ENCODE data around the gene SEMA3D. TPM values are rescaled to one million over a fixed set of nuclear protein-coding genes. Genes with fewer than 3 reads are reported as not detected.

SEMA3D gene
- polyA plus RNA-seq, 3 donors = 44.8 to 46.1 (median 45.9) TPM

DNA sequence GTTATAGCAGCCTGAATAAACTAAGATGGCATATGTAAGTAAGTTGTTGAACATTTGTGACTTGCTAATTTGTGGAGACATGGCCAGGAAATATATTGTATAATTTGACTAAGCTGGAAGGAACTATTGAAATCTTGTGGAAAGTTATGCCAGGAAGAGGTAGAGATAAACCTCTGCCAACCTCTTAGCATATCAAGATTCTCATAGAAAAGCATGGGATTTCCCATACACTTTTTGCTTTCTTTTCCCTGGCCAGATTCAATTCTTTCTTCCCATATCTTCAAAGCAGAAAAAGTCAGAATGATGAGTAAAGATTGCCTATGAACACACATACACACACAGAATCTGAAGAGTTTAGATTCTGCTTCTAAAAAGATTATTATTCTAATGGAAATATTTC, 216.2 kb downstream of the SEMA3D start:
- no peak for DNase-seq (ENCODE audit: extremely low read depth in 1 of 11, low read depth in 9 of 11, low spot score in 4 of 11)

DNA sequence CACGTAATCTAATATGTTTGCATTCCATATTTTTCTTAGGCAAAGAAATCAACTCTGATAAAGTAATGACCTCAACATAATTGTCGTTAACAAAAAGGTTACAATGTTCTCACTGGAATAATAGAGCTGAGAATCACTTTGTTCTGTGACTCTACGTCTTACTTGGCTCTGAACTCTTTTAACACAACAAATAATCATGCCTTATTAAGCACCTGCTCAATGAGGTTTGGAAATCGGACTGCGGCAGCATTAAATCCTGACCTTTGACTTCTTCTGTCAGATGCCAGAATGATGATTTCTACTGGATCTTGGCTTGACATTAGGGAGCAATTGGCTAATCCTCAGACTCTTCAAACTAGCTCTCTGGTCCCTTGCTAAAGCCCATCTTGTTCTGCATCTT, 233.6 kb downstream of the SEMA3D start:
- no peak for DNase-seq (ENCODE audit: extremely low read depth in 1 of 11, low read depth in 9 of 11, low spot score in 4 of 11)

DNA sequence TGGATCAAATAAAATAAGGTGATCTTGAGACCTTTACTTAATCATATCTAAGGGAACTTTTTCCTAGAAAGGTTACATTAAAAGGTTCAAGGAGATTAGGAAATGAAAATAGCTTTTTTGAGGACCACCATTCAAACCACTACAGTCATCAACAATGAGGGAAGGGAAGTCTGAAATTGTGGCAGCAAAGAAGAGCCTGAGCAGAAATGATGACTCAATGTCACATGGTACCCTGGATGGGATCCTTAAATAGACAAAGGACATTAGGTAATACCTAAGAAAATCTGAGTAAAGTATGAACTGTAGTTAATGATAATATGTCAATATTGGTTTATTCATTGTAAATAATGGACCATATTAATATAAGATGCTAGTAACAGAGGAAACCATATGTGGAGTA, 236.0 kb downstream of the SEMA3D start:
- no peak for DNase-seq (ENCODE audit: extremely low read depth in 1 of 11, low read depth in 9 of 11, low spot score in 4 of 11)

DNA sequence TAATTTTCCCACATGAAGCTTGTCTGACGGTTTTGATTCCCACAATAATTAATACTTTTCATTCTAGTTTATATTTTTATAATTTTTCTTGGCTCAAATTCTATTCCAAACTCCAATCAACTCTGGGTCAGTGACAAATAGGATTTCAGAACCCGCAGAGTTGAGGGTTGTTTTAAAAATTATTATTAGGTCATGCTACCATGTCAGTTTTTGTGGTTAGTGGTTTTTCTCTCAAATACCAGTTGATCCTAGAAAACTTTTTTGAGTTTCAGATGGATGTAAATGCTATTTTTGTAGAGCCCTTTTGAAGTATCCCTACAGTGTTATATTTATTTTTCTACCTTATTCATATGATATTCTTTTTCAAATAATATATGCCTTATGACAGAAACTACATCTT, 237.4 kb downstream of the SEMA3D start:
- no peak for DNase-seq (ENCODE audit: extremely low read depth in 1 of 11, low read depth in 9 of 11, low spot score in 4 of 11)

DNA sequence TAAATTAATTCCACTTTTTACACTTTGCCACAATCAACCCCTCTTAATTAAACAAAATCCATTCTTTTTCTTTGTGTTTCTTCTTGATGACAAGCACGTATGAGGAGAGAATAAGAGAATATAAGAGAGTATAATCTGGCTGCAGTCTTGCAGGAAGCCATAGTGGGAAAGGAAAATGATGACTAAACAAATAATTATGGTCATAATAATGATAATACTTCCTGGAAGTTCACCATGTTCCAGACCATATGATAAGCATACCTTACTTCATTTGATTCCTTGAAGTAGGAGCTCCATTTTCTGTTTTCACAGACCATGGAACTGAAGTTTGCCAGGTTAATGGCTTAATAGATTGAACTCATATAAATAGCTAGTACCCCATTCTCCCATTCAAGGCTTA, 237.8 kb downstream of the SEMA3D start:
- no peak for DNase-seq (ENCODE audit: extremely low read depth in 1 of 11, low read depth in 9 of 11, low spot score in 4 of 11)

DNA sequence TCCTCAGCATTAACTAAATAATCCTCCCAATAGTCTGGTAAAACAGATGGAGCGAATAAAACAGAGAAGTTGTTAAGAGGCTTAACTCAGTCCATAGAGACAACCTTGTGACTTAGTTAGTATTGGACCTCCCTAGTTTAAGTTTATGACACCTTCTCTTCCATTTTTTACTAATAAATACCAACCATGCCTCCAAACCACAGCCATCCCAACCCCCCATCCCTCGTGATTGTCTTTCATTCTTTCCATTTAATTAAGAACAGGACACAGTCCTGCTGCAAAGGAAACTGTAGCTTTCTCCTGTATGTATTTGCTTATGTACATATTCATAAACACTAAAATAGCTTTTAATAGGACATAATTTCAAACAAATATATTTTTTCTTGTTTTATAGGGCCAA, 238.2 kb downstream of the SEMA3D start:
- no peak for DNase-seq (ENCODE audit: extremely low read depth in 1 of 11, low read depth in 9 of 11, low spot score in 4 of 11)

DNA sequence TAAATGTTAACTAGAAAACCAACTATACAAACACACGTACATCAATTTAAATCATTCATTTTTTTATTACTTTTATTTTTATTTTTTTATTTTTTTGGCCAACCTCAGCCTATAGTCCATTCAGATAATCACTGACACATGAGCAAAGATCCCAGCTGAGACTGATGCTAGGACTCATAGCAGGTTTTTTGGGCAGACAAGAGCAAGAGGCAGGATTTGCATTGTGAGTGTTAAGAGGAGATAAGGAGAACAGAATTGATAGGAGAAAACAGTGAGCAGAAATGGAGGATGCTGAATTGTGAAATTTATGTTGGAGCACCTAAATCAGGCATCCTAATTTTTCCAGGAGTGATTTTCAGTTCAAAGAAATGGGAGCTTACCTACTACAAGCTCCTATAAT, 240.3 kb downstream of the SEMA3D start:
- no peak for DNase-seq (ENCODE audit: extremely low read depth in 1 of 11, low read depth in 9 of 11, low spot score in 4 of 11)
